Measurements from ENCODE around the gene CCDC126.
A peak's percentile ranks its signal among the peaks of the same experiment; 100 is the strongest.
"Not testable (repeated sequence)": the region's sequence is repeated elsewhere in the genome, so short reads cannot be mapped to it uniquely, and the experiment has no call there.

Gene CCDC126

GRCh38 chr7:23680414-23681405 is 83.5 kb downstream of the CCDC126 start:
- TF ChIP-seq CTCF (conservative IDR thresholded peaks at IDR 0.05; ENCODE audit: low read depth, low read length): no peak
- peak overlapping the region; percentile 86 for H3K4me3 ChIP-seq (ENCODE audit: low read length)
- DNase-seq (ENCODE audit: low read depth): no peak

DNA sequence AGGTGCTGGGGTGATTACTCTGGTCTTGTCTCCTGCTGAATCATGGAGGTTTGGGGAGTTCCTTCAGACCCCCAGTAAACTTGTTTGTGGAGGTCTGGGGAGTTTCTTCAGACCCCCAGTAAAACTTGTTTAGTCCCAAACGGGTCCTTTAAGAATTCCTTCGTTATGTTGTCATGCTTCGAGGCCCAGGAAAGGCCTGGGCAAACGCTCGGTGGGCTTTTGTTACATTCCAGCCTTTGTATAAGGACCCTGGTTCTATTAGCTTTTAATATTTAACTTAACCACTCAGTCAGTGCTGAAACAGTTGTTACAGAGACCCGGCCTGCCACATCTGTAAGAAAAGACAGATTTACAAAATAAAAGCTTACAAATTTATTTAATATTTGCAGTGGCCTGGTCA is 86.9 kb downstream of the CCDC126 start:
- H3K4me3 ChIP-seq (ENCODE audit: low read length); DNase-seq (ENCODE audit: low read depth): not testable (repeated sequence)

GRCh38 chr7:23685731-23686130 is 88.5 kb downstream of the CCDC126 start:
- DNase-seq (ENCODE audit: low read depth): no peak
- H3K4me3 ChIP-seq (ENCODE audit: low read length): no peak overlapping the region
- TF ChIP-seq CTCF (conservative IDR thresholded peaks at IDR 0.05; ENCODE audit: low read depth, low read length): no peak

GRCh38 chr7:23687011-23687410 is 89.8 kb downstream of the CCDC126 start:
- H3K4me3 ChIP-seq (ENCODE audit: low read length): no peak overlapping the region
- DNase-seq (ENCODE audit: low read depth): no peak
- no peak for TF ChIP-seq CTCF (conservative IDR thresholded peaks at IDR 0.05; ENCODE audit: low read depth, low read length)

- no peak overlapping the region for H3K4me3 ChIP-seq (ENCODE audit: low read length)
- no peak for DNase-seq (ENCODE audit: low read depth)
- no peak for TF ChIP-seq CTCF (conservative IDR thresholded peaks at IDR 0.05; ENCODE audit: low read depth, low read length)
Measured at GRCh38 chr7:23689165-23689564, 92.0 kb downstream of the CCDC126 start.

- no peak for TF ChIP-seq CTCF (conservative IDR thresholded peaks at IDR 0.05; ENCODE audit: low read depth, low read length)
- peak; percentile 53 for DNase-seq (ENCODE audit: low read depth)
- H3K4me3 ChIP-seq (ENCODE audit: low read length): no peak overlapping the region
Measured at GRCh38 chr7:23691320-23691719, 94.1 kb downstream of the CCDC126 start.

DNA sequence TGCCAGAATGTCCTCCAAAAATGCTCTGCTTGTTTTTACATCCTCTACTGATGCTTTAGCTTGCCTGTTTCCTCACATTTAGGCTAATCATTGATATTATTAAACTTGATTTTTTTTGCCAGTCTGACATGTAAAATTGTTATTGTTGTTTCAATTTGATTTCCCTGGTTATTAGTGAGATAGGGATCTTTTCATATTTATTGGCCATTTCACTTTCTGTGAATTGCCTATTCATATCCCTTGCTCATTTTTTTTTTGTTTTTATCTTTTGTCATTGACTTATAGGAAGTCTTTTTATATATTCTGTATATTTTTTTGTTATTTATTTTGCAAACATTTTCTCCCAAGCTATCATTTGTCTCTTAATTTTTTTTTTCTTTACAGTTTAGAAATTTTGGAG is 96.0 kb downstream of the CCDC126 start:
- no peak overlapping the region for H3K4me3 ChIP-seq (ENCODE audit: low read length)
- TF ChIP-seq CTCF (conservative IDR thresholded peaks at IDR 0.05; ENCODE audit: low read depth, low read length): no peak
- DNase-seq (ENCODE audit: low read depth): no peak
